PC-3 (cell line): ENCODE results near the gene HCFC1R1. TPM values are rescaled to one million over a fixed set of nuclear protein-coding genes. Genes with fewer than 3 reads are reported as not detected.

Experiments used
- ATAC-seq: fragments of 200-7000 bp; cut with Tn5 transposase; 2 replicates; pipeline ENCODE4 v1.9.1; 2020; ENCODE audit warnings: mild to moderate bottlenecking, moderate library complexity
- BruUV-seq: library from RNA; stranded (reverse); fragments of 400-500 nt; replicated peaks from 2 replicates; lab custom pipeline; 2021; lab: Mats Ljungman, UMichigan
- CTCF ChIA-PET: fragments of 300-600 bp; sonication (Branson Sonifier 250); formaldehyde crosslinking; loops from one replicate; lab custom pipeline; 2022; ENCODE audit warnings: antibody characterized with exemption; lab: Charles Lee
- POLR2A ChIA-PET: fragments of 300-600 bp; sonication (Branson Sonifier 250); formaldehyde crosslinking; loops from one replicate; lab custom pipeline; 2022; ENCODE audit warnings: antibody characterized with exemption; ENCODE audit not compliant: unreplicated experiment; lab: Charles Lee
- DNase-seq: peaks from one replicate; pipeline ENCODE4 v3.0.0-alpha.2; 2015
- H2AFZ ChIP-seq: fragments of 300-600 bp; sonication (generic); 2 replicates; pipeline ENCODE4 v1.6.0; 2016; ENCODE audit warnings: antibody characterized with exemption, low read length
- H3F3A ChIP-seq: fragments of 300-600 bp; sonication (generic); one replicate; pipeline ENCODE4 v1.6.0; 2017; ENCODE audit warnings: antibody characterized with exemption, low read length, control low read depth, mild to moderate bottlenecking; ENCODE audit not compliant: unreplicated experiment
- H3K27ac ChIP-seq: fragments of 300-600 bp; sonication (generic); 2 replicates; pipeline ENCODE4 v1.5.1; 2016; ENCODE audit warnings: mild to moderate bottlenecking, low read length
- H3K27me3 ChIP-seq: fragments of 300-600 bp; sonication (generic); 2 replicates; pipeline ENCODE4 v1.6.1; 2016; ENCODE audit warnings: low read length, mixed read lengths
- H3K36me3 ChIP-seq: fragments of 300-600 bp; sonication (generic); 2 replicates; pipeline ENCODE4 v1.6.1; 2016; ENCODE audit warnings: low read depth, mixed run types, low read length, mixed read lengths
- H3K4me1 ChIP-seq: fragments of 300-600 bp; sonication (generic); 2 replicates; pipeline ENCODE4 v1.5.1; 2016; ENCODE audit warnings: low read length; ENCODE audit not compliant: insufficient read depth
- H3K4me2 ChIP-seq: fragments of 300-600 bp; sonication (generic); 2 replicates; pipeline ENCODE4 v1.6.0; 2016; ENCODE audit warnings: low read length
- H3K4me3 ChIP-seq: fragments of 300-600 bp; sonication (generic); 2 replicates; pipeline ENCODE4 v1.5.1; 2016; ENCODE audit warnings: mild to moderate bottlenecking, low read length, mixed read lengths
- H3K79me2 ChIP-seq: fragments of 300-600 bp; sonication (generic); 2 replicates; pipeline ENCODE4 v1.6.1; 2017; ENCODE audit warnings: low read length, mixed read lengths
- H3K9ac ChIP-seq: fragments of 300-600 bp; sonication (generic); 2 replicates; pipeline ENCODE4 v1.6.0; 2016; ENCODE audit warnings: mild to moderate bottlenecking, low read length
- H3K9me2 ChIP-seq: fragments of 300-600 bp; sonication (generic); replicated peaks from 2 replicates; pipeline ENCODE4 v1.6.1; 2016; ENCODE audit warnings: mixed run types, low read length, mixed read lengths
- H3K9me3 ChIP-seq: fragments of 300-600 bp; sonication (generic); 2 replicates; pipeline ENCODE4 v1.6.1; 2016; ENCODE audit warnings: low read length, mixed read lengths
- H4K20me1 ChIP-seq: fragments of 300-600 bp; sonication (generic); 2 replicates; pipeline ENCODE4 v1.6.1; 2016; ENCODE audit warnings: low read length, mixed read lengths
- EZH2 ChIP-seq: fragments of 300-600 bp; sonication (generic); IDR thresholded peaks from one replicate; pipeline ENCODE4 v1.6.1; 2017; ENCODE audit warnings: antibody characterized with exemption, mild to moderate bottlenecking, low read length; ENCODE audit not compliant: unreplicated experiment
- EZH2phosphoT487 ChIP-seq: fragments of 300-600 bp; sonication (generic); IDR thresholded peaks from 2 replicates; pipeline ENCODE4 v1.6.1; 2018; ENCODE audit warnings: mild to moderate bottlenecking, antibody characterized with exemption, low read length, borderline replicate concordance
- intact Hi-C: fragments of 100-400 bp; cut with micrococcal nuclease; formaldehyde crosslinking; loops from 2 replicates; pipeline ENCODE4 v1.9.0; 2023
- total RNA-seq: library from RNA; depleted of rRNA; stranded (reverse); fragments of >200 nt; gene quantifications from 2 replicates; pipeline ENCODE4 v1.2.3, GENCODE V29; 2014
- TF ChIP-seq, protein P1 (sequence below): fragments of 300-600 bp; sonication (generic); conservative IDR thresholded peaks from 2 replicates; pipeline ENCODE4 v1.5.1; 2017; ENCODE audit warnings: antibody characterized with exemption, low read depth, mild to moderate bottlenecking, low read length

HCFC1R1 gene
- total RNA-seq, 1 experiment from 2014 or later, result 56.4 TPM

DNA sequence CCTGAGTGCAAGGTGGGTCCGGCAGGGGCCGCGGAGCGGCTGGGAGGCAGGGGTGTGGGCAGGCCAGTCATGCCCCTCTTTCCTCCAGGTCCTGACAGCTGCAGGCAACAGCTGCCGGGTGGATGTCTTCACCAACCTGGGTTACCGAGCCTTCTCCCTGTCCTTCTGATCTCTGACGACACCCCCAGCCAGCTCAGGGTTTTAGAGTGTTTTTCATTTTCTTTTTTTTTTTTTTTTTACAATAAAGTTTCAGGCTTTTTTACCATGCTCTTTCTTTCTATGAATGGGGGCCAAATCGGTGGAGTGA, 3.7 kb upstream of the HCFC1R1 start:
- H3K4me2 ChIP-seq, result peak overlapping the region; percentile 68
- no peaks in the 10 kb centered on the region for H3K27me3 ChIP-seq
- DNase-seq (no peak), ATAC-seq (no peak)
- H3K9me3 ChIP-seq, result no peaks in the 10 kb centered on the region
- POLR2A ChIA-PET, result interaction anchor here (1.2 kb wide), 1 partner anchor 7 kb away, joined by 11 read pairs; the partner anchor contains the start of gene TNFRSF12A
- no peak overlapping the region for H3K4me3 ChIP-seq
- peaks cover 34% of the 10 kb centered on the region for H3K4me1 ChIP-seq
- intact Hi-C loops, result no loop called here
- H3K9me2 ChIP-seq, result no peaks in the 10 kb centered on the region
- H2AFZ ChIP-seq, result no peak overlapping the region
- CTCF ChIA-PET, result interaction anchor here (0.6 to 1.2 kb wide), 3 partner anchors 23 to 526 kb away, joined by 3 to 14 read pairs (median 12); no protein-coding TSS in a partner anchor
- no peaks in the 10 kb centered on the region for H3K36me3 ChIP-seq
- no peaks in the 10 kb centered on the region for H3K79me2 ChIP-seq
- no peak overlapping the region for H3K9ac ChIP-seq
- no TSS peak for BruUV-seq
- no peaks in the 10 kb centered on the region for H3F3A ChIP-seq
- TF ChIP-seq EZH2 (no peak), EZH2phosphoT487 (no peak)
- TF ChIP-seq, protein P1, sequence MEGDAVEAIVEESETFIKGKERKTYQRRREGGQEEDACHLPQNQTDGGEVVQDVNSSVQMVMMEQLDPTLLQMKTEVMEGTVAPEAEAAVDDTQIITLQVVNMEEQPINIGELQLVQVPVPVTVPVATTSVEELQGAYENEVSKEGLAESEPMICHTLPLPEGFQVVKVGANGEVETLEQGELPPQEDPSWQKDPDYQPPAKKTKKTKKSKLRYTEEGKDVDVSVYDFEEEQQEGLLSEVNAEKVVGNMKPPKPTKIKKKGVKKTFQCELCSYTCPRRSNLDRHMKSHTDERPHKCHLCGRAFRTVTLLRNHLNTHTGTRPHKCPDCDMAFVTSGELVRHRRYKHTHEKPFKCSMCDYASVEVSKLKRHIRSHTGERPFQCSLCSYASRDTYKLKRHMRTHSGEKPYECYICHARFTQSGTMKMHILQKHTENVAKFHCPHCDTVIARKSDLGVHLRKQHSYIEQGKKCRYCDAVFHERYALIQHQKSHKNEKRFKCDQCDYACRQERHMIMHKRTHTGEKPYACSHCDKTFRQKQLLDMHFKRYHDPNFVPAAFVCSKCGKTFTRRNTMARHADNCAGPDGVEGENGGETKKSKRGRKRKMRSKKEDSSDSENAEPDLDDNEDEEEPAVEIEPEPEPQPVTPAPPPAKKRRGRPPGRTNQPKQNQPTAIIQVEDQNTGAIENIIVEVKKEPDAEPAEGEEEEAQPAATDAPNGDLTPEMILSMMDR, result no peak
- no peaks in the 10 kb centered on the region for H4K20me1 ChIP-seq
- H3K27ac ChIP-seq, result no peak overlapping the region

DNA sequence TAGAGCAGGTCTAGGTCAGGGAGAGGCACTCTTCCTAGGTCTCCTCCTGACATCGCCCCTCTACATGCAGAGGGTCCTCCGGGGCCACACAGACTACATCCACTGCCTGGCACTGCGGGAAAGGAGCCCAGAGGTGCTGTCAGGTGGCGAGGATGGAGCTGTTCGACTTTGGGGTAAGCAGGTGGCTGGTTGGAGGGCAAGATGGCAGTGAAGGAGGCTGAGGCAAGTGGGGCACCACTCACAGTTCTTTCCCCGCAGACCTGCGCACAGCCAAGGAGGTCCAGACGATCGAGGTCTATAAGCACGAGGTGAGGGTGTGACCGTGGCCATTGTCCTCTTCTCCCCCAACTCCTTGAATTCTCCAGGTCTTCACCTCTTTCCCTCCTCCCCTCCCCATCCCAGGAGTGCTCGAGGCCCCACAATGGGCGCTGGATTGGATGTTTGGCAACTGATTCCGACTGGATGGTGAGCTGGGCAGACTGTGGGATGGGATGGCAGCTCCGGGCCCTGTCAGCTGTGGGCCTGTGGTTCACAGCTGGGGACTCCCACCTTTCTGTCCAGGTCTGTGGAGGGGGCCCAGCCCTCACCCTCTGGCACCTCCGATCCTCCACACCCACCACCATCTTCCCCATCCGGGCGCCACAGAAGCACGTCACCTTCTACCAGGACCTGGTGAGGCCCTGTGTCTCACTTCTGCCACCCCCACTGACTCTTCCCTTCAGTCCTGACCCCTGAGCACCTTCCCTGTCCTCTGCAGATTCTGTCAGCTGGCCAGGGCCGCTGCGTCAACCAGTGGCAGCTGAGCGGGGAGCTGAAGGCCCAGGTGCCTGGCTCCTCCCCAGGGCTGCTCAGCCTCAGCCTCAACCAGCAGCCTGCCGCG, 3.1 kb upstream of the HCFC1R1 start:
- peaks cover 3% of the 10 kb centered on the region; the same call in 1 of the 2 replicates for H3K36me3 ChIP-seq
- peaks cover 32% of the 10 kb centered on the region for H3K4me1 ChIP-seq
- DNase-seq (no peak), ATAC-seq (no peak)
- intact Hi-C loops, result no loop called here
- no peaks in the 10 kb centered on the region for H3K9me2 ChIP-seq
- H3K4me3 ChIP-seq, result no peak overlapping the region
- ChIA-PET POLR2A (no interaction called here), CTCF (interaction anchor here (0.6 kb wide), 1 partner anchor 525 kb away, joined by 12 read pairs; no protein-coding TSS in a partner anchor)
- TF ChIP-seq, protein P1, result no peak
- no peak for TF ChIP-seq EZH2phosphoT487
- TF ChIP-seq EZH2, result no peak
- H4K20me1 ChIP-seq, result no peaks in the 10 kb centered on the region
- H3K9ac ChIP-seq, result no peak overlapping the region
- no peak overlapping the region for H2AFZ ChIP-seq
- no TSS peak for BruUV-seq
- no peaks in the 10 kb centered on the region for H3K9me3 ChIP-seq
- peaks cover 3% of the 10 kb centered on the region for H3K79me2 ChIP-seq
- H3K4me2 ChIP-seq, result no peak overlapping the region
- no peak overlapping the region for H3K27ac ChIP-seq
- H3K27me3 ChIP-seq, result no peaks in the 10 kb centered on the region
- H3F3A ChIP-seq, result no peaks in the 10 kb centered on the region

DNA sequence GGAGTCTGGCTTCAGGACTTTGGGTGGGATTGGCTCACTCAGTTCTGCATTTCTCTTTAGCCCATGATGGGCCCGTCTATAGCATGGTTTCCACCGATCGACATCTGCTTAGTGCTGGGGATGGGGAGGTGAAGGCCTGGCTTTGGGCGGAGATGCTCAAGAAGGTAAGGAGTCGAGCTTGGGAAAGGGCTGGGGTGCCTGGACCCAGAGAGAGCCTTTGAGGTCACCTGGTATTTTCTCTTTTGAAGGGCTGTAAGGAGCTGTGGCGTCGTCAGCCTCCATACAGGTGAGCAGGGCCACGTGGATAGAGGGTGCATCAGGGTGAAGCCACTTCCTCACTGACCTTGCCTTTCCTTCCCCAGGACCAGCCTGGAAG, 2.2 kb upstream of the HCFC1R1 start:
- BruUV-seq, result no TSS peak
- Histone ChIP-seq H3K79me2 (peaks cover 12% of the 10 kb centered on the region), H3K9me2 (no peaks in the 10 kb centered on the region), H3K27me3 (no peaks in the 10 kb centered on the region), H3K36me3 (peaks cover 10% of the 10 kb centered on the region), H3K9ac (no peak overlapping the region), H3K4me3 (no peak overlapping the region), H4K20me1 (no peaks in the 10 kb centered on the region), H3K27ac (no peak overlapping the region), H3F3A (no peaks in the 10 kb centered on the region), H3K4me1 (peaks cover 25% of the 10 kb centered on the region), H2AFZ (no peak overlapping the region), H3K9me3 (no peaks in the 10 kb centered on the region), H3K4me2 (no peak overlapping the region)
- ATAC-seq, result no peak
- DNase-seq, result no peak
- TF ChIP-seq EZH2 (no peak), EZH2phosphoT487 (no peak)
- TF ChIP-seq, protein P1, result no peak
- ChIA-PET POLR2A (no interaction called here), CTCF (no interaction called here)
- intact Hi-C loops, result no loop called here
